HG02610 (cell line): ENCODE results near the gene KRT80.

Source experiments
- ATAC-seq: cut with Tn5 transposase; IDR thresholded peaks from one replicate; pipeline ENCODE4 v1.9.1; 2021; ENCODE audit warnings: mild to moderate bottlenecking, moderate library complexity; ENCODE audit not compliant: unreplicated experiment

Gene KRT80

GRCh38 chr12:52156757-52157565 is 34.9 kb downstream of the KRT80 start:
- no peak for ATAC-seq

- ATAC-seq, result no peak
Observed at GRCh38 chr12:52156311-52156710, 35.5 kb downstream of the KRT80 start.

GRCh38 chr12:52155048-52155868 is 36.6 kb downstream of the KRT80 start:
- ATAC-seq, result no peak

- ATAC-seq, result no peak
Observed at GRCh38 chr12:52152905-52153317, 38.9 kb downstream of the KRT80 start.

- ATAC-seq, result no peak
Observed at GRCh38 chr12:52151837-52152783, 39.7 kb downstream of the KRT80 start.

- ATAC-seq, result no peak
Observed at GRCh38 chr12:52151153-52151836, 40.5 kb downstream of the KRT80 start.

- no peak for ATAC-seq
Observed at GRCh38 chr12:52149651-52150241, 42.1 kb downstream of the KRT80 start.

- ATAC-seq, result no peak
Observed at GRCh38 chr12:52149182-52149641, 42.6 kb downstream of the KRT80 start.

- ATAC-seq, result no peak
Observed at GRCh38 chr12:52148464-52149181, 43.2 kb downstream of the KRT80 start.

GRCh38 chr12:52147964-52148463 is 43.8 kb downstream of the KRT80 start:
- no peak for ATAC-seq

- no peak for ATAC-seq
Observed at GRCh38 chr12:52147367-52147963, 44.3 kb downstream of the KRT80 start.

- no peak for ATAC-seq
Observed at GRCh38 chr12:52146822-52147366, 44.9 kb downstream of the KRT80 start.

- ATAC-seq, result no peak
Observed at GRCh38 chr12:52146089-52146821, 45.6 kb downstream of the KRT80 start.

- ATAC-seq, result no peak
Observed at GRCh38 chr12:52145228-52146088, 46.4 kb downstream of the KRT80 start.

GRCh38 chr12:52144512-52145227 is 47.1 kb downstream of the KRT80 start:
- ATAC-seq, result no peak

GRCh38 chr12:52142431-52142830 is 49.4 kb downstream of the KRT80 start:
- no peak for ATAC-seq
